Measurements from ENCODE around the gene BRMS1L. TPM values are rescaled to one million over a fixed set of nuclear protein-coding genes. Genes with fewer than 3 reads are reported as not detected.

The BRMS1L gene
- total RNA-seq, 1 donor from 2014 or later = 3.7 TPM

DNA sequence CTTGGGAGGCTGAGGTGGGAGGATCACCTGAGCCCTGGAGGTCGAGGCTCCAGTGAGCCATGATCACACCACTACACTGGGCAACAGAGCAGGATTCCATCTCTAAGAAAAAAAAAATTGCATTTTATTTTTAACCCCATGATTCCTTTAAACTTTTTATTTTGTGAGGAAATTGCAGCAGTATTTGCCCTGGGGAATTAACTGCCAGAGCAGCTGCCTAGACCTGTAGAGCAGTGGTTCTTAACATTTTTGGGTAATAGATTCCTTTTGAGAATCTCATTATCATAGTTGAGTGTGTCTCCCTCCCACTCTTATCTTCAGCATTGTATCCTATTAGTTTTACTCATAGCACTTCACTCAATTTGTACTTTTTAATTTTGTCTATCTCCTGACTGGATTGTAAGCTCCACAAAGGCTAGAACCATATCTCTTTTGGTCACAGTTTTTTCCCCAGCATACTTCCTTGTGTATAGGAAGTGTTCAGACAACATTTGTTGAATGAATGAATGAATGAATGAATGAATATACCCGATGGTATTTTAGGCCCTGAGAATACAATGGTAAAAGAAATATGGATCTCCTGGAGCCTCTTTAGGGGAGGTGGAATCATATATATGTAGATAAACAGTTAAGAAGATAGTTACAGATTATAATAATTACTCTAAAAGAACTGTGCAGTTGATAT is 40.6 kb downstream of the BRMS1L start:
- no peak for ATAC-seq (ENCODE audit: low read depth)
- intact Hi-C loops (cut with micrococcal nuclease) = no loop called here
- Mint-ChIP-seq H3K4me3 (no peak overlapping the region), H3K9me3 (no peaks in the 10 kb centered on the region), H3K27me3 (no peaks in the 10 kb centered on the region), H3K4me1 (no peaks in the 10 kb centered on the region), H3K27ac (no peak overlapping the region), H3K36me3 (ENCODE audit: low read depth) (peaks cover 53% of the 10 kb centered on the region)
- no peak for DNase-seq
- ChIA-PET POLR2A (no interaction called here), CTCF (no interaction called here)
- TF ChIP-seq, protein P1, sequence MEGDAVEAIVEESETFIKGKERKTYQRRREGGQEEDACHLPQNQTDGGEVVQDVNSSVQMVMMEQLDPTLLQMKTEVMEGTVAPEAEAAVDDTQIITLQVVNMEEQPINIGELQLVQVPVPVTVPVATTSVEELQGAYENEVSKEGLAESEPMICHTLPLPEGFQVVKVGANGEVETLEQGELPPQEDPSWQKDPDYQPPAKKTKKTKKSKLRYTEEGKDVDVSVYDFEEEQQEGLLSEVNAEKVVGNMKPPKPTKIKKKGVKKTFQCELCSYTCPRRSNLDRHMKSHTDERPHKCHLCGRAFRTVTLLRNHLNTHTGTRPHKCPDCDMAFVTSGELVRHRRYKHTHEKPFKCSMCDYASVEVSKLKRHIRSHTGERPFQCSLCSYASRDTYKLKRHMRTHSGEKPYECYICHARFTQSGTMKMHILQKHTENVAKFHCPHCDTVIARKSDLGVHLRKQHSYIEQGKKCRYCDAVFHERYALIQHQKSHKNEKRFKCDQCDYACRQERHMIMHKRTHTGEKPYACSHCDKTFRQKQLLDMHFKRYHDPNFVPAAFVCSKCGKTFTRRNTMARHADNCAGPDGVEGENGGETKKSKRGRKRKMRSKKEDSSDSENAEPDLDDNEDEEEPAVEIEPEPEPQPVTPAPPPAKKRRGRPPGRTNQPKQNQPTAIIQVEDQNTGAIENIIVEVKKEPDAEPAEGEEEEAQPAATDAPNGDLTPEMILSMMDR (IDR thresholded peaks at IDR 0.05) = no peak

DNA sequence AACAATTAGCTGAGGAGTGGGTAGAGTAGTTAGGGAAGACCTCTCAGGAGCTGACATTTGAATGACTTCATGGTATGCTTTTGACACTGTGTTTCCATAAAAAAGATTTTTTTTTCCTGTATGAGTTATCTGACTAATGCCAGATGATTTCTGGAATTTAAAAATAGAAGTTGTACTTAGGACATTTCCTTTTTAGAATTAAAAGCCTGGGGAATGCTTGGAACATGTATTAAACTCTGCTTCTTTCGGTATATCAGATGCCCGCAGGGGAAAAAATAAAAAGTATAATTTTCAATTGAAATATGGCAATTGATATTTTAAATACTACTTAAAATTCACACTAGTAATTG is 41.1 kb downstream of the BRMS1L start:
- CTCF ChIA-PET = no interaction called here

DNA sequence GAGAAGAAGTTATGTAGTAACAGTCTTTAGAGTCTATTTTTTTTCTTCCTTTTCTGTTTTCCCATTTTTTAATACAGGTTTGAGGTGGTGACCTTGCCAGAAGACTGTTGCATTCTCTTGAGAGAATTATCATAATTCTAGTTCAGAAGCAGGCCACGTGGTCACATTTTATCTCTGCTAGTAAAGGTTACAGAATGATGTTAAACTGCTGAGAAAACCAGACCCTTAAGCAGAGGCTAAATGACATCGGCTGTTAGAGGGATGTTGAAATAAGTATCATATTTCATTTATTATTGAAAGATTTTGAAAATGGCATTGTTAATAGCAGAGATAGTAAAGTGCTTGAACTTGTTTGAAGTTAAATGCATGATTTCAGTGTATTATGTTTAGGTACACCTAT is 49.2 kb downstream of the BRMS1L start:
- H3K9me3 Mint-ChIP-seq = no peaks in the 10 kb centered on the region

More for the DNA sequence above, 41.1 kb downstream of the BRMS1L start:
- no peaks in the 10 kb centered on the region for H3K4me1 Mint-ChIP-seq
- H3K9me3 Mint-ChIP-seq = no peaks in the 10 kb centered on the region
- no peaks in the 10 kb centered on the region for H3K27me3 Mint-ChIP-seq
- H3K27ac Mint-ChIP-seq = no peak overlapping the region
- no peak overlapping the region for H3K4me3 Mint-ChIP-seq
- H3K36me3 Mint-ChIP-seq (ENCODE audit: low read depth) = peaks cover 53% of the 10 kb centered on the region
- intact Hi-C loops (cut with micrococcal nuclease) = no loop called here
- POLR2A ChIA-PET = no interaction called here
- DNase-seq (no peak), ATAC-seq (ENCODE audit: low read depth) (no peak)
- TF ChIP-seq, protein P1 (IDR thresholded peaks at IDR 0.05) = no peak

DNA sequence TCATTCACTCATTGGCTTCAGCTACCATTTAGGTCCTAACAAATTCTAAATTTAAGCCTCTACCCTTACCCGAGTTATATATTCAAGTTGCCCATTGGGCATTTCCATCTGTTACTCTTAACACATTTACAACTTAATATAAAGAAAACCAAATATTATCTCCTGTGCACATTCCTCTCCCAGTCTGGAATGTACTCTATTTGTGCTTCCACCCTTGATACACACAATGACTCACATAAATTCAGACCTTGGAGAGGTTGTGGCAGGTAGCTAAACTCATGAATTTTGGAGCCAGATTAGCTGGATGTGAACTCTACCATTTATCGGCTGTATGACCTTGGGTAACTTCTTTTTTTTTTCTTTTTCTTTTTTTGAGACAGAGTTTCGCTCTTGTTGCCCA is 51.1 kb downstream of the BRMS1L start:
- ATAC-seq (ENCODE audit: low read depth) = no peak
- intact Hi-C loops (cut with micrococcal nuclease) = no loop called here
- no peak for DNase-seq
- H3K36me3 Mint-ChIP-seq (ENCODE audit: low read depth) = no peaks in the 10 kb centered on the region
- no peaks in the 10 kb centered on the region for H3K27me3 Mint-ChIP-seq
- no peak overlapping the region for H3K4me3 Mint-ChIP-seq
- ChIA-PET CTCF (interaction anchor here (1.3 kb wide), 1 partner anchor 498 kb away, joined by 3 read pairs; no protein-coding TSS in a partner anchor), POLR2A (no interaction called here)
- H3K9me3 Mint-ChIP-seq = no peaks in the 10 kb centered on the region
- no peak overlapping the region for H3K27ac Mint-ChIP-seq
- TF ChIP-seq, protein P1 (IDR thresholded peaks at IDR 0.05) = no peak
- H3K4me1 Mint-ChIP-seq = peaks cover 11% of the 10 kb centered on the region

More for the DNA sequence above, 49.2 kb downstream of the BRMS1L start:
- Mint-ChIP-seq H3K27ac (no peak overlapping the region), H3K4me3 (no peak overlapping the region), H3K4me1 (peaks cover 11% of the 10 kb centered on the region), H3K27me3 (no peaks in the 10 kb centered on the region), H3K36me3 (ENCODE audit: low read depth) (peaks cover 2% of the 10 kb centered on the region)
- DNase-seq (no peak), ATAC-seq (ENCODE audit: low read depth) (no peak)
- ChIA-PET POLR2A (no interaction called here), CTCF (no interaction called here)
- TF ChIP-seq, protein P1 (IDR thresholded peaks at IDR 0.05) = no peak
- intact Hi-C loops (cut with micrococcal nuclease) = no loop called here

DNA sequence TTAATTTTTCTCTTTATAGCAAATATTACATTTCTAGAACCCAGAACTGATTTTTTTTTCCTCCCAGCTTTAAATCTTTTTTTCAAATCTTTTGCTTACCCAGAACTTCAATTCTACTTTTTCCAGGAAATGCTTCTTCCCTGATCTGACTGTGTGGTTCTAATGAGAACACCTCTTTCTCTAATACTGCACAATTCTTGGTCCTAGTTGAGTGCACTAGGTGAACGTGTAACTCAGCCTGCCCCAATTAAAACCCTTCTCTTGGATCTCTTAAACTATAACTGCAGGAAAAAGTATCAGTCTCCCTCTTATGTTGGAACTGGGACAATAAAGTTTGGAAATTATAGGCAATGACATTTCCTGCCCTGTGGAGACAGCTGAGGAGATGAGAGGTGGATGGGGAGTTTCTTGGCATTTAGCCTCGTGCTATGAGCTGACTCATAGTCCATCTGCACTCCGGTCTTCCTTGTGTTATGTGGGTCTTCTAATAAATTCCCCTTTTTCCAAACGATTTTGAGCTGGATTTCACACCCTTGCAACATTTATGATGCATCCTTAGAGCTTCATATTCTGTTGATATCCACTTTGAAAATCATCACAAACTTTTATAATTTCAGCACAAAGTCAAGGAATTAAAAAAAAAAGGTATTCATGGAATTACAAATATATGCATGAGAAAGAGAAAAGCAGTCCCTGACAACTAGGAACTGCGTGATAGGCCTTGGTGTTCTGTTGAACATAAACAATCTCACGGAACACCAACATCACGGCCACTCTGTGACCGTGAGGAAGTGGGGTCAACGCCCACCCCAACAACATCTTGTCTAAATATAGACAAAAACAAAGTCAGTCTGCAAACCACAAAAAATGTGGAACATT is 52.4 kb downstream of the BRMS1L start:
- Mint-ChIP-seq H3K9me3 (no peaks in the 10 kb centered on the region), H3K4me1 (peaks cover 11% of the 10 kb centered on the region), H3K4me3 (no peak overlapping the region), H3K27ac (no peak overlapping the region), H3K27me3 (no peaks in the 10 kb centered on the region), H3K36me3 (ENCODE audit: low read depth) (no peaks in the 10 kb centered on the region)
- POLR2A ChIA-PET = no interaction called here
- CTCF ChIA-PET = interaction anchor here (0.6 to 1.3 kb wide), 2 partner anchors 9 to 496 kb away, joined by 3 read pairs; no protein-coding TSS in a partner anchor
- no peak for DNase-seq
- TF ChIP-seq, protein P1 (IDR thresholded peaks at IDR 0.05) = no peak
- ATAC-seq (ENCODE audit: low read depth) = no peak
- intact Hi-C loops (cut with micrococcal nuclease) = loop anchor here (1.0 to 2.0 kb wide), 2 partner anchors 496 to 1064 kb away; no protein-coding TSS in a partner anchor

Measured in activated B cell treated with CpG ODN at 0.5 μM for 24 hours (primary cell).